Naive thymus-derived CD8-positive, alpha-beta T cell (primary cell): ENCODE measurements around the gene CTSA. TPM values are rescaled to one million over a fixed set of nuclear protein-coding genes. Genes with fewer than 3 reads are reported as not detected.
A peak's percentile ranks its signal among the peaks of the same experiment; 100 is the strongest.
"Not testable (repeated sequence)": the region's sequence is repeated elsewhere in the genome, so short reads cannot be mapped to it uniquely, and the experiment has no call there.

Experiments used
- ATAC-seq, 2 donors: fragments of 150-1000 bp; cut with Tn5 transposase in 1 of 2; sonication (Bioruptor Pico), chemical (Tn5 transposase) in 1 of 2; 1 replicate in 1 of 2; 2 replicates in 1 of 2; pipeline ENCODE4 v1.10.0; 2021; ENCODE audit warnings: mild to moderate bottlenecking in 2 of 2, moderate library complexity in 2 of 2
- POLR2A ChIA-PET: fragments of 350-600 bp; sonication (Branson Sonifier 250); formaldehyde crosslinking; loops from one replicate; lab custom pipeline; 2021; ENCODE audit warnings: antibody characterized with exemption; lab: Charles Lee
- DNase-seq, 10 donors: peaks; one replicate each; pipeline versions ENCODE4 v3.0.0 to v3.0.0-alpha.2; 2020 to 2022
- H3K27ac Mint-ChIP-seq, 10 donors: one replicate each; pipeline ENCODE4 v1.8.0; 2020 to 2022; ENCODE audit warnings: mild to moderate bottlenecking in 10 of 10, mixed read lengths in 10 of 10, moderate library complexity in 4 of 10, inconsistent platforms in 1 of 10
- H3K27me3 Mint-ChIP-seq, 5 donors: one replicate each; pipeline ENCODE4 v1.8.0; 2021 to 2022; ENCODE audit warnings: mixed read lengths in 5 of 5
- H3K36me3 Mint-ChIP-seq, 3 donors: one replicate each; pipeline ENCODE4 v1.8.0; 2020 to 2022; ENCODE audit warnings: mixed read lengths in 3 of 3, mild to moderate bottlenecking in 2 of 3, inconsistent platforms in 1 of 3
- H3K4me1 Mint-ChIP-seq, 4 donors: one replicate each; pipeline ENCODE4 v1.8.0; 2021 to 2022; ENCODE audit warnings: mixed read lengths in 4 of 4
- H3K4me3 Mint-ChIP-seq, 10 donors: one replicate each; pipeline ENCODE4 v1.8.0; 2020 to 2022; ENCODE audit warnings: mild to moderate bottlenecking in 10 of 10, mixed read lengths in 10 of 10, moderate library complexity in 6 of 10, inconsistent platforms in 1 of 10
- H3K9me3 Mint-ChIP-seq, 9 donors: one replicate each; pipeline ENCODE4 v1.8.0; 2020 to 2022; ENCODE audit warnings: mixed read lengths in 9 of 9, mild to moderate bottlenecking in 3 of 9, inconsistent platforms in 1 of 9, moderate library complexity in 1 of 9
- polyA plus RNA-seq, 3 donors: library from polyadenylated mRNA; unstranded; fragments of 300-500 nt; fragmentation: Illumina TruSeq; gene quantifications; one replicate each; pipeline ENCODE4 v1.2.3, GENCODE V29; 2021
- total RNA-seq, 8 experiments: library from RNA in 2 of 8; stranded (reverse) in 2 of 8; gene quantifications; one replicate each; pipeline ENCODE4 v1.2.3 and lab custom pipeline; 2021 to 2026

Gene CTSA
- total and polyA plus RNA-seq, 5 experiments from 2014 or later = 79.1 to 128 (median 82.7) TPM

DNA sequence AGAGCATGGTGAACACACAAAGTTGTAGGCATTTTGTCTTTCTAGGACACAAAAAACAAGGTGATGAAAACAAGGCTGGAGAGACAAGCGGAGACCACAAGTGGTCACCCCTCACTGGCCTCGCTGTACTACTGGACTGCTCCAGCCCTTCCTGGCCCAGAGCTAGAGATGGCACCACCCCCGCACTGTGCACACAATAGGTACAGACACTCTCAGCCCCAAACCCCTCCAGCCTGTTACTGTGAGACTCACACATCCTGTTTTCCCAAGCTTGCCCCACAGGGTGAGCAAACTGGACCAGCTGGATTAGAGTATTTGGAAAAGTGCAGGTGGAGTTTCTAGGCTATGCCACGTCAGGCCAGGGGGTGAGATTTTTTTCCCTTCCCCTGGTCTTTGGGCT, 18.5 kb upstream of the CTSA start:
- peaks cover 0 to 12% (median 4%) of the 10 kb centered on the region in 3 donors for H3K36me3 Mint-ChIP-seq
- H3K9me3 Mint-ChIP-seq = no peaks in the 10 kb centered on the region
- H3K27ac Mint-ChIP-seq = no peak overlapping the region
- POLR2A ChIA-PET = no interaction called here
- ATAC-seq = no peak
- H3K27me3 Mint-ChIP-seq = no peaks in the 10 kb centered on the region
- DNase-seq = no peak
- H3K4me1 Mint-ChIP-seq = peaks cover 0 to 1% (median 0%) of the 10 kb centered on the region in 4 donors
- H3K4me3 Mint-ChIP-seq = no peak overlapping the region

DNA sequence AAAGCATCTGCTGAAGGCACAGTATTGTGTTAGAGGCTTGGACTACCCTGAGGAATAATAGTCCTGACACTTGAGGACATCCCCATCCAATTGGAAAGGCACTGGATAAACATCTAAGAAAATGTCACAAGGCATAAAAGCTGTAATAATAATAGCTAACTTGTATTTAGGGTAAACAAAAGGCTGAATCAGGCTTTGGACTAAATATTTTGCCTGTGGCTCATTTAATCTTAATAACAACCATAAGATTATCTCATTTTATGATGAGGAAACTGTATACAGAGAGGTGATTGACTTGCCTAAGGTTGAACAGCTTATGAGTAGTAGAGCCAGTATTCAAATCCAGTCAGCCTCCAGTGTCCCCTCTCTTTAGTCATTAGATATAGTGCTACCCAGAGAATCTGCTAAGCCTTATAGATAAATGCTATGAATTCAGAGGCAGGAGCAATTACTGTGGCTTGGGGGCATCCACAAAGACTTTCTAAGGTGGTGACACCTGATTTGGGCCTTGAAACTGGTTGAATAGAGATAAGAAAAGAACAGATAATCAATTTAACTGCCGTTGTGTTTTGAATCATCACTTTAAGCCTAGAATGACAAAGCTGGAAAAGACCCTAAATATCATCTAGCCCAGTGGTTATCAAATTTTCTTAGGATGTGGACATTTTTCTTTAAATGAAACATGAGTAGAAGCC, 17.6 kb upstream of the CTSA start:
- Mint-ChIP-seq H3K27ac (no peak overlapping the region), H3K27me3 (no peaks in the 10 kb centered on the region)
- POLR2A ChIA-PET = no interaction called here

DNA sequence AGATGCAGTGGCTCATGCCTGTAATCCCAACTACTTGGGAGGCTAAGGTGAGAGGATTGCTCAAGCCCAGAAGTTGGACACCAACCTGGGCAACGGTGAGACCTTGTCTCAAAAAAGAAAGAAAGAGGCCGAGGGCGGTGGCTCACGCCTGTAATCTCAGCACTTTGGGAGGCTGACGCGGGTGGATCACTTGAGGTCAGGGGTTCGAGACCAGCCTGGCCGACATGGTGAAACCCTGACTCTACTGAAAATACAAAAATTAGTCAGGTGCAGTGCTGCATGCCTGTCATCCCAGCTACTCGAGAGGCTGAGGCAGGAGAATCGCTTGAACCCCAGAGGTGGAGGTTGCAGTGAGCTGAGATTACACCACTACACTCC, 17.0 kb upstream of the CTSA start:
- H3K9me3 Mint-ChIP-seq, H3K4me3 Mint-ChIP-seq, ATAC-seq, H3K4me1 Mint-ChIP-seq, DNase-seq, H3K27me3 Mint-ChIP-seq: not testable (repeated sequence)
- peak overlapping the region in 1 of 10 donors; percentile 18 for H3K27ac Mint-ChIP-seq
- POLR2A ChIA-PET = interaction anchor here (0.5 kb wide), 1 partner anchor 12 kb away, joined by 4 read pairs; no protein-coding TSS in a partner anchor
- H3K36me3 Mint-ChIP-seq = peaks cover 0 to 10% (median 4%) of the 10 kb centered on the region in 3 donors

More for the DNA sequence above, 17.6 kb upstream of the CTSA start:
- no peak for ATAC-seq
- H3K4me1 Mint-ChIP-seq = peaks cover 0 to 1% (median 0%) of the 10 kb centered on the region in 4 donors
- no peaks in the 10 kb centered on the region for H3K9me3 Mint-ChIP-seq
- H3K4me3 Mint-ChIP-seq = no peak overlapping the region
- peaks cover 0 to 10% (median 4%) of the 10 kb centered on the region in 3 donors for H3K36me3 Mint-ChIP-seq
- no peak for DNase-seq

DNA sequence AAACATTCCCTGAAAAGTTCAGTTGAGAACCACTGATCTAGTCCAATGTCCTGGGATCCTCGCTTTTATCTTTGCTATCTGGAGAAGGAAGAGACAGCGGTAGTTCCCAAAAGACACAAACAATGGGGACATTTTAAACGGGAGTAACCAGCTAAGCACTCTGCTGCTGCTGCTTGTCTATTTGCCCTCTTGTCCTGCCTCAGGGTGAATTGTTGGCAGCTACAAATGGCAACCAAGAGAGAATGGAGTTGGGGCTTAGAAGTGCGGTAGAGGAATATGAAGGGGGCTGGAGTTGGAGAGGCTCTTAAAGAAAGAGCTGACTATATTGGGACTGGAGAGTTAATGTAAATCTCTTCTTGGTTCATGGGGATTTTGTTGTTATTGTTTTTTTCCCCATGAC, 16.6 kb upstream of the CTSA start:
- H3K4me1 Mint-ChIP-seq = peaks cover 0 to 1% (median 0%) of the 10 kb centered on the region in 4 donors
- peaks cover 0 to 10% (median 4%) of the 10 kb centered on the region in 3 donors for H3K36me3 Mint-ChIP-seq
- no peaks in the 10 kb centered on the region for H3K9me3 Mint-ChIP-seq
- H3K27me3 Mint-ChIP-seq = no peaks in the 10 kb centered on the region
- no peak for DNase-seq
- no peak overlapping the region for H3K27ac Mint-ChIP-seq
- no peak overlapping the region for H3K4me3 Mint-ChIP-seq
- POLR2A ChIA-PET = interaction anchor here (0.5 kb wide), 1 partner anchor 13 kb away, joined by 4 read pairs; no protein-coding TSS in a partner anchor
- ATAC-seq = no peak

DNA sequence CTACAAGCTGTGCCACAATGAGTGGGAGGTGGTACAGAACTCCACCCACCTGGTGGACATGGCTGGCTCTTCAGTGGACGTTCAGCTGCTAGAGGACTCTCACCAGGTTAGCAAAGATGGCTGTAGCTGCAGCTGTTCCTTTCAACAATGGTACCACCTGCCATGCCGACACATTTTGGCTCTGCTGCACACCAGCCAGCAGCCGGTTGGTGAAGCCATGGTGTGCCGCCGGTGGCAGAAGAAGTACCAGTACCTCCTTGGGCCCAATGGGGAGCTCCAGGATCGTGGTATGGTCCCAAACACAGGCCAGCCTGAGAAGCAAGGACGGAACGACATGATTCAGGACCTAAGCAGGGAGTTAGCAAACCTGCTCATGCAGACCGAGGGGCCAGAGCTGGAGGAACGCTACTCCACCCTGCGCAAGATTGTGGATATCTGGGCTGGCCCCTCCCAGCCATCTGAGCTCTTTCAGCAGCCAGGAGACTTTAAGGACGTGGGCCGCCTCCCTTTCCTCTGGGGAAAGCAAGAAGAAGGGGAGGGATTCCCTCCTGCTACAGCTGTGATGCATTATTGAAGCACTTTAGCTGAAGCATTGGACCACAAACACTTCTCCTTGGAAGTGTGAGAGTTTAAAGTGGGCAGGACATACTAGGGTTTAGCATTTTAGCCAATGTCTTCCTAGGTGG, 12.9 kb upstream of the CTSA start:
- H3K27ac Mint-ChIP-seq = no peak overlapping the region
- no peak for ATAC-seq
- peaks cover 0 to 12% (median 0%) of the 10 kb centered on the region in 3 donors for H3K36me3 Mint-ChIP-seq
- H3K4me1 Mint-ChIP-seq = peaks cover 13 to 27% (median 25%) of the 10 kb centered on the region in 4 donors
- no peak for DNase-seq
- H3K4me3 Mint-ChIP-seq = no peak overlapping the region
- POLR2A ChIA-PET = interaction anchor here (0.9 to 1.5 kb wide), 2 partner anchors 30 to 57 kb away, joined by 3 to 5 read pairs; partner anchors contain the start of gene PCIF1
- no peaks in the 10 kb centered on the region for H3K27me3 Mint-ChIP-seq
- H3K9me3 Mint-ChIP-seq = no peaks in the 10 kb centered on the region

DNA sequence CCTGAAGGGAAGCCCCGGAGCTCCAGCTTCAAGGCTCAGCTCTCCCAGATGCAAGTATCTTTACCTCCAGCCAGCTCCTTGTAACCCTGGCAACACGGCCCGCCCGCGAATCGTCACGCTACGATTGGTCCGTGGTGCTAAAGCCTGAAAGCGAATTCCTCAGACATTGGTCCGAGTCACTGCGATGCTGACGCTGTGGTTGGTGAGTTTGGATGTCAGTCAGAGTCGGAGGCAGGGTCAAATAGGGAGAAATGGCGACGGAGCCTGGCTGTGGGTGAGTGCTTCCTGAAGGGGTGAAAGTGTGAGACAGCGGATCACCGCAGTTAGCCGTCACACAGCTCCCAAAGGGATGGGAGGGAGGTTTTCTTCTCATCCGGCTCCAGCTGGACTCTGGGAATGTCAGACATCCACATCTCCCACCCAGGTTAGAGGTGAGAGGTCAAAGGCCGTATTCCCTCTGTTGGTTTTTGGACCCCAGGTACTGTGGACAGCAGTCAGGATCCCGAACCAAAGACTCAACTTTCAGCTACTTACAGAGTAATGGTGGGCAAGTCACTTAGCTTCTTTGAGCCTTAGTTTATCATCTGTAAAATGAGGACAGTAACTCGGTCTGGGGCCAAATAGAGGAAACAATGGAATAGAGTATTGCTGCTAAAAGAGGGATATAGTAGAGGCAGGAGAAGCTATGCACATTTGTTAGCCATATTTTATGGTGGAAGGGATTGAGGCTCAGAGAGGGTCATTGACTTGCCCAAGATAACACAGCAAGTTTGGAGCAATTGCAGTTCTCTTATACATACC, 9.9 kb upstream of the CTSA start, which contains the start of gene ZSWIM1:
ZSWIM1 (plus strand) TSS at position 240 of the 801 bp plus-strand sequence. CDS start 1,366 bp downstream, outside the sequence.
- Mint-ChIP-seq H3K4me3 (peak within 1 kb of the TSS; percentile 87 to 96 (median 91)), H3K27me3 (no peaks in the 10 kb centered on the region), H3K9me3 (no peaks in the 10 kb centered on the region), H3K27ac (peak within 1 kb of the TSS; percentile 86 to 98 (median 96)), H3K36me3 (peaks cover 0 to 31% (median 0%) of the 10 kb centered on the region in 3 donors), H3K4me1 (peaks cover 20 to 45% (median 39%) of the 10 kb centered on the region in 4 donors)
- peak; percentile 99 to 100 for ATAC-seq
- POLR2A ChIA-PET = interaction anchor here (0.7 to 5.0 kb wide), 14 partner anchors 10 to 91 kb away, joined by 3 to 56 read pairs (median 5); partner anchors contain the start of genes ACOT8, CTSA, DNTTIP1 and NEURL2
- peak; percentile 91 to 99 (median 98) for DNase-seq

DNA sequence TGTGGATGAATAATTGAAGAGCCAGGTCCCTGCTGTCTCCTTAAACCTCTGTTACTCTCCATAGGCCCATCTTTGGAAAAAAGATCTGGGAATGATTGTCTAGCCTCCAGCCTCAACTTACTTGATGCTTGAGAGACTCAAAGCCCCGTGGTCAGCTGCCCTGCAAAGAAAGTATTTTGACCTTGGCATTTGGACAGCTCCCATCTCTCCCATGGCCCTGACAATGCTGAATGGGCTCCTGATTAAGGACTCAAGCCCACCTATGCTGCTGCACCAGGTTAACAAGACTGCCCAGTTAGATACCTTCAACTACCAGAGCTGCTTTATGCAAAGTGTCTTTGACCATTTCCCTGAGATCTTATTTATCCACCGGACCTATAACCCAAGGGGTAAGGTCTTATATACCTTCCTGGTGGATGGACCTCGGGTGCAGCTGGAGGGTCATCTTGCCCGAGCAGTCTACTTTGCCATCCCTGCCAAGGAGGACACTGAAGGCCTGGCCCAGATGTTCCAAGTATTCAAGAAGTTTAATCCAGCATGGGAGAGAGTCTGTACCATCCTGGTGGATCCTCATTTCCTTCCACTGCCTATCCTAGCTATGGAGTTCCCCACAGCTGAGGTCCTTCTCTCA, 8.6 kb upstream of the CTSA start:
- Mint-ChIP-seq H3K4me1 (peaks cover 22 to 48% (median 44%) of the 10 kb centered on the region in 4 donors), H3K9me3 (no peaks in the 10 kb centered on the region), H3K27ac (peak overlapping the region; percentile 20 to 90 (median 76)), H3K27me3 (no peaks in the 10 kb centered on the region), H3K36me3 (peaks cover 0 to 29% (median 0%) of the 10 kb centered on the region in 3 donors), H3K4me3 (peak overlapping the region; percentile 26 to 91 (median 77))
- DNase-seq (no peak), ATAC-seq (no peak)
- POLR2A ChIA-PET = interaction anchor here (1.1 to 5.0 kb wide), 9 partner anchors 8 to 90 kb away, joined by 3 to 56 read pairs (median 8); partner anchors contain the start of genes ACOT8, CTSA, NEURL2 and PCIF1

DNA sequence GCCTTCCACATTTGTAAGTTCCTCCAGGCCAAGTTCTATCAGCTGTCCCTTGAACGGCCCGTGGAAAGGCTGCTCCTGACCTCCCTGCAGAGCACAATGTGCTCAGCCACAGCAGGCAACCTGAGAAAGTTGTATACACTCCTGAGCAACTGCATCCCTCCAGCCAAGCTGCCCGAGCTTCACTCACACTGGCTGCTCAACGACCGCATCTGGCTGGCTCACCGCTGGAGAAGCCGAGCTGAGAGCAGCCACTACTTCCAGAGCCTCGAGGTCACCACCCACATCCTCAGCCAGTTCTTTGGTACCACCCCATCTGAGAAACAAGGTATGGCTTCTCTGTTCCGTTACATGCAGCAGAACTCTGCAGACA, 8.1 kb upstream of the CTSA start:
- H3K4me1 Mint-ChIP-seq = peaks cover 22 to 49% (median 46%) of the 10 kb centered on the region in 4 donors
- peak overlapping the region in 7 of 10 donors; percentile 40 to 90 (median 70) for H3K27ac Mint-ChIP-seq
- peak overlapping the region in 9 of 10 donors; percentile 12 to 78 (median 38) for H3K4me3 Mint-ChIP-seq
- no peaks in the 10 kb centered on the region for H3K9me3 Mint-ChIP-seq
- POLR2A ChIA-PET = interaction anchor here (1.1 to 5.0 kb wide), 3 partner anchors 10 to 51 kb away, joined by 3 to 56 read pairs (median 34); partner anchors contain the start of genes ACOT8, PCIF1 and ZSWIM3
- H3K36me3 Mint-ChIP-seq = peaks cover 0 to 29% (median 0%) of the 10 kb centered on the region in 3 donors
- H3K27me3 Mint-ChIP-seq = no peaks in the 10 kb centered on the region
- ATAC-seq = no peak
- DNase-seq = no peak

DNA sequence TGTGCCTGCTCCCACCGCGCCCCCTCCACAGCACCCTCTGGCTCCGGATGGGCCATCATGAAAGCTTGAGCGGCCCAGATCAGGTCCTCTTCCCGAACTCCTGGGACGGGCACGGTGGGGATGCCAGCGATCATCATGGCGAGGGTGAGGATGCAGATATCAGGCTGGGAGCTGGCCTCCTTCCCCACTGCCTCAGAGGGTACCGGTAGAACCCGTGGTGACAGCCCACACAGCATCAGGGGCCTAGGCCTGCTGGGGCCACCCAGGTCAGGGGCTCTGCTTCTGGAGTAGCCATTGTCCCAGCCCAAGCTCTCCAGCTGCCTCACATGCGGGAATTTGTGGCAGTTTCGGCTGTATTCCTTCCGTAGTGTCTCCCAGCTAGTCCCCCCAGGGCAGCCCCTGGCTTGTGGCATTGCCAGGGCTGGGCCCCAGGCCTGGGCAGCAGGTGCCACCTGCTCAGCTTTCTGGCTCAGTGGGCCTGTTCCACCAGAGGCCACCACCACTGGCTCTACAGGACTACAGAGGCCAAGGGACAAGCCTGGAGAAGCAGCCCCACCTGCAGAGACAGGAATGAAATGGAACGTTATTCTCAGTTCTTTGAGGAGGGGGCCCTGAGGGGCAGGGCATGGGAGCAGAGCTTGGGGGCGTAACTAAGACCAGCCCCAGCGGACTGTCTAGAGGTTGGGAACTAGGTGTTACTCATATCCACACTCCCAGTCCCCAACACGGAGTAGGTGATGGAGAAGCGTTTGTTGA, 4.4 kb upstream of the CTSA start:
- H3K9me3 Mint-ChIP-seq = no peaks in the 10 kb centered on the region
- no peak overlapping the region for H3K4me3 Mint-ChIP-seq

DNA sequence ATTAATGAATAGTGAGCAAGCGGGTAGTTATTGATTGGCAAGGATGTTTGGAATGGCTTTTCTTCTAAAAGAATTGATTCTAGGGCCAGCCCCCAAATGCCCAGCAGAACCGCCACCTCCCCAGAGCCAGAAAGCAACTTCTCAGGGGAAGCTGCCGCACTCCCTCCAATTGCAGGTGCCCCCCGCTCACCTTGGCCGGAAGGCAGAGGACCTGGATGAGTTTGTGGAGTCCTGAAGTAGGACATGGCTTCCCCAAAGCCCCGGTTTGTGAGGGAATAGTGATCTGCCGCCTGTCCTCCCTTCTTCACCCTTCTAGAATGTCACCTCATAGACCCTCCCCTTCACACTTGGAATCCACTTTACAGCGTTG, 3.8 kb upstream of the CTSA start, which contains the start of gene SPATA25:
SPATA25 (minus strand) TSS at position 277 of the 370 bp plus-strand sequence; CDS start at position 245, 32 bp downstream.
- no peak for DNase-seq
- Mint-ChIP-seq H3K4me1 (peaks cover 16 to 54% (median 52%) of the 10 kb centered on the region in 4 donors), H3K9me3 (no peaks in the 10 kb centered on the region), H3K27ac (peak within 1 kb of the TSS in 7 of 10 donors; percentile 38 to 80 (median 54)), H3K27me3 (no peaks in the 10 kb centered on the region), H3K4me3 (no peak within 1 kb of the TSS), H3K36me3 (peaks cover 0 to 30% (median 0%) of the 10 kb centered on the region in 3 donors)
- POLR2A ChIA-PET = interaction anchor here (1.2 kb wide), 2 partner anchors 13 to 48 kb away, joined by 3 to 4 read pairs; no protein-coding TSS in a partner anchor
- ATAC-seq = no peak

More for the DNA sequence above, 4.4 kb upstream of the CTSA start:
- Mint-ChIP-seq H3K27ac (peak overlapping the region in 3 of 10 donors; percentile 13 to 41 (median 38)), H3K27me3 (no peaks in the 10 kb centered on the region), H3K36me3 (peaks cover 0 to 30% (median 0%) of the 10 kb centered on the region in 3 donors), H3K4me1 (peaks cover 16 to 56% (median 51%) of the 10 kb centered on the region in 4 donors)
- POLR2A ChIA-PET = interaction anchor here (0.9 to 1.2 kb wide), 1 partner anchor 48 kb away, joined by 3 to 4 read pairs; no protein-coding TSS in a partner anchor
- no peak for ATAC-seq
- DNase-seq = no peak
